ENCODE results near the gene KLHDC7B. TPM values are rescaled to one million over a fixed set of nuclear protein-coding genes. Genes with fewer than 3 reads are reported as not detected.

Gene KLHDC7B
- total and polyA plus RNA-seq, 2 donors (not counting 3 experiments of a cell fraction or from before 2014, with no cell fraction given): not detected

DNA sequence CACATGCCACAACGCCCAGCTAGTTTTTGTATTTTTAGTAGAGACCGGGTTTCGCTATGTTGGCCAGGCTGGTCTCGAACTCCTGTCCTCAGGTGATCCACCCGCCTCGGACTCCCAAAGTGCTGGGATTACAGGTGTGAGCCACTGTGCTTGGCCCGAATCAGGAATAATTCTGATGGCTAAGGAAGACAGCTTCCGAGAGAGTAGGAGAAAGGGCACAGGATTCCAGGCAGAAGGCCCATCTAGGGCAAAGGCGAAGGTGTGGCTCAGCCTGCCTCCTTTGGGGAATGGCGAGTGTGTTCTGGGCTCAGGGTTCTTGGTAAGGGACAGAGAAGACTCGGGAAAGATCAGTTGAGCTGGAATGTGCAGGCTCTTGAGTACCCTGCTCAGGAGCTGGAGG, 18.6 kb downstream of the KLHDC7B start:
- dilution Hi-C loops (cut with MboI; ENCODE audit: extremely low pct_ligation_motif_present, low sequenced_read_pairs) (no loop called here), intact Hi-C loops (cut with micrococcal nuclease) (no loop called here)
- CTCF ChIA-PET: interaction anchor here (0.8 to 2.6 kb wide), 9 partner anchors 11 to 62 kb away, joined by 3 to 15 read pairs (median 5); partner anchors contain the start of gene SCO2
- no peaks in the 10 kb centered on the region for H3K36me3 ChIP-seq (ENCODE audit: control insufficient read depth in 2 of 2, extremely low read depth in 1 of 2, insufficient read depth in 2 of 2, low read length in 2 of 2)
- no peak overlapping the region for H3K27ac ChIP-seq (ENCODE audit: insufficient read depth, low read depth, low read length)
- peaks cover 6 to 11% of the 10 kb centered on the region in 2 experiments for H3K27me3 ChIP-seq (ENCODE audit: control insufficient read depth in 2 of 2, insufficient read depth in 2 of 2, low read length in 2 of 2)
- no peaks in the 10 kb centered on the region for H3K9me1 ChIP-seq (replicated peaks; ENCODE audit: control insufficient read depth, extremely low read depth, insufficient read depth, low read length)
- TF ChIP-seq POLR2AphosphoS5 (IDR thresholded peaks at IDR 0.05; ENCODE audit: insufficient read depth, low read depth, low read length) (no peak), EZH2 (IDR thresholded peaks at IDR 0.05; ENCODE audit: borderline replicate concordance, low read depth, low read length, severe bottlenecking) (no peak), GATA2 (IDR thresholded peaks at IDR 0.05; ENCODE audit: insufficient read depth, insufficient read length, low read depth, low read length) (no peak), MYC (IDR thresholded peaks at IDR 0.05; ENCODE audit: low read depth, low read length) (no peak)
- TF ChIP-seq, protein P1, sequence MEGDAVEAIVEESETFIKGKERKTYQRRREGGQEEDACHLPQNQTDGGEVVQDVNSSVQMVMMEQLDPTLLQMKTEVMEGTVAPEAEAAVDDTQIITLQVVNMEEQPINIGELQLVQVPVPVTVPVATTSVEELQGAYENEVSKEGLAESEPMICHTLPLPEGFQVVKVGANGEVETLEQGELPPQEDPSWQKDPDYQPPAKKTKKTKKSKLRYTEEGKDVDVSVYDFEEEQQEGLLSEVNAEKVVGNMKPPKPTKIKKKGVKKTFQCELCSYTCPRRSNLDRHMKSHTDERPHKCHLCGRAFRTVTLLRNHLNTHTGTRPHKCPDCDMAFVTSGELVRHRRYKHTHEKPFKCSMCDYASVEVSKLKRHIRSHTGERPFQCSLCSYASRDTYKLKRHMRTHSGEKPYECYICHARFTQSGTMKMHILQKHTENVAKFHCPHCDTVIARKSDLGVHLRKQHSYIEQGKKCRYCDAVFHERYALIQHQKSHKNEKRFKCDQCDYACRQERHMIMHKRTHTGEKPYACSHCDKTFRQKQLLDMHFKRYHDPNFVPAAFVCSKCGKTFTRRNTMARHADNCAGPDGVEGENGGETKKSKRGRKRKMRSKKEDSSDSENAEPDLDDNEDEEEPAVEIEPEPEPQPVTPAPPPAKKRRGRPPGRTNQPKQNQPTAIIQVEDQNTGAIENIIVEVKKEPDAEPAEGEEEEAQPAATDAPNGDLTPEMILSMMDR (IDR thresholded peaks at IDR 0.05; ENCODE audit: extremely low read depth in 1 of 2, insufficient read depth in 1 of 2, low read depth in 1 of 2, low read length in 2 of 2): no peak
- no peak overlapping the region for H3K9ac ChIP-seq (replicated peaks; ENCODE audit: extremely low read depth, insufficient read depth, low read length)
- BruUV-seq (replicated peaks): no TSS peak
- H4K20me1 ChIP-seq (replicated peaks; ENCODE audit: control insufficient read depth, extremely low read depth, insufficient read depth, low read length): no peaks in the 10 kb centered on the region
- no peak overlapping the region for H2AFZ ChIP-seq (ENCODE audit: low read depth, low read length)
- H3K4me3 ChIP-seq (replicated peaks in 1 of 3; ENCODE audit: insufficient read depth in 1 of 3, low read depth in 1 of 3, low read length in 3 of 3): no peak overlapping the region
- FAIRE-seq: no peak
- POLR2A ChIA-PET: no interaction called here
- H3K79me2 ChIP-seq (ENCODE audit: control insufficient read depth, insufficient read depth, low read length): no peaks in the 10 kb centered on the region
- H3K4me2 ChIP-seq (ENCODE audit: insufficient read depth, low read length): no peak overlapping the region
- H3K4me1 ChIP-seq (ENCODE audit: control insufficient read depth, extremely low read depth, insufficient read depth, low read length): peaks cover 5% of the 10 kb centered on the region
- no peaks in the 10 kb centered on the region for H3K9me3 ChIP-seq (replicated peaks; ENCODE audit: control insufficient read depth, insufficient read depth, low read length)
- no peak for DNase-seq (ENCODE audit: low read depth, low spot score)

DNA sequence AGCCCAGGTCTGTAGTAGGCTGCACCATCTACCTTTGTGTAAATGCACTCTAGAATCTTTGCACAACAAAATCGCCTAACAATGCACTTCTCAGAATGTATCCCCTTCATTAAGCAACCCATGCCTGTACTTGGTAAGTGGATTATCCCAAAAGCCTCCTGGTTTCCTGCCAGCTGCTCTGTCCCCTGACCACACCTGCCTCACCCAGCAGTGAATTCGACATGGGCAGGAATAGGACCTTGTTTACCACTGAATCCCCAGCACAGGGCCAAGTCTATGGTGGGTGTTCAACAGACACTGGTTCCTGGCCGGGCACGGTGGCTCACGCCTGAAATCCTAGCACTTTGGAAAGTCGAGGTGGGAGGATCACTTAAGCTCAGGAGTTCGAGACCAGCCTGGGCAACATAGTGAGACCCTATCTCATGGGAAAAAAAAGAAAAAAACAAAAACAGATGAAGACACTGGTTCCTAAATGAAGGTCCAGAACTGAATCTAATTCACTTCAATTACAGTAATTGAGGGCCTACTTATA, 22.1 kb downstream of the KLHDC7B start:
- dilution Hi-C loops (cut with MboI; ENCODE audit: extremely low pct_ligation_motif_present, low sequenced_read_pairs): no loop called here
- BruUV-seq (replicated peaks): no TSS peak
- intact Hi-C loops (cut with micrococcal nuclease): no loop called here
- Histone ChIP-seq H3K27me3 (ENCODE audit: control insufficient read depth in 2 of 2, insufficient read depth in 2 of 2, low read length in 2 of 2) (peaks cover 6 to 9% of the 10 kb centered on the region in 2 experiments), H2AFZ (ENCODE audit: low read depth, low read length) (no peak overlapping the region), H3K4me2 (ENCODE audit: insufficient read depth, low read length) (no peak overlapping the region), H3K9ac (replicated peaks; ENCODE audit: extremely low read depth, insufficient read depth, low read length) (no peak overlapping the region), H3K4me1 (ENCODE audit: control insufficient read depth, extremely low read depth, insufficient read depth, low read length) (peaks cover 5% of the 10 kb centered on the region), H4K20me1 (replicated peaks; ENCODE audit: control insufficient read depth, extremely low read depth, insufficient read depth, low read length) (no peaks in the 10 kb centered on the region), H3K27ac (ENCODE audit: insufficient read depth, low read depth, low read length) (no peak overlapping the region), H3K9me1 (replicated peaks; ENCODE audit: control insufficient read depth, extremely low read depth, insufficient read depth, low read length) (no peaks in the 10 kb centered on the region), H3K79me2 (ENCODE audit: control insufficient read depth, insufficient read depth, low read length) (no peaks in the 10 kb centered on the region), H3K4me3 (replicated peaks in 1 of 3; ENCODE audit: insufficient read depth in 1 of 3, low read depth in 1 of 3, low read length in 3 of 3) (no peak overlapping the region), H3K9me3 (replicated peaks; ENCODE audit: control insufficient read depth, insufficient read depth, low read length) (no peaks in the 10 kb centered on the region), H3K36me3 (ENCODE audit: control insufficient read depth in 2 of 2, extremely low read depth in 1 of 2, insufficient read depth in 2 of 2, low read length in 2 of 2) (no peaks in the 10 kb centered on the region)
- TF ChIP-seq MYC (IDR thresholded peaks at IDR 0.05; ENCODE audit: low read depth, low read length): no peak
- TF ChIP-seq GATA2 (IDR thresholded peaks at IDR 0.05; ENCODE audit: insufficient read depth, insufficient read length, low read depth, low read length): no peak
- TF ChIP-seq POLR2AphosphoS5 (IDR thresholded peaks at IDR 0.05; ENCODE audit: insufficient read depth, low read depth, low read length): no peak
- no peak for TF ChIP-seq EZH2 (IDR thresholded peaks at IDR 0.05; ENCODE audit: borderline replicate concordance, low read depth, low read length, severe bottlenecking)
- no peak for TF ChIP-seq POLR2A (IDR thresholded peaks at IDR 0.05; ENCODE audit: low read depth, low read length)
- TF ChIP-seq JUN (IDR thresholded peaks at IDR 0.05; ENCODE audit: borderline replicate concordance, insufficient read depth, insufficient read length, low read depth): no peak
- TF ChIP-seq FOS (IDR thresholded peaks at IDR 0.05; ENCODE audit: borderline replicate concordance, insufficient read depth, low read length): no peak
- TF ChIP-seq, protein P2, sequence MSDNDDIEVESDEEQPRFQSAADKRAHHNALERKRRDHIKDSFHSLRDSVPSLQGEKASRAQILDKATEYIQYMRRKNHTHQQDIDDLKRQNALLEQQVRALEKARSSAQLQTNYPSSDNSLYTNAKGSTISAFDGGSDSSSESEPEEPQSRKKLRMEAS (IDR thresholded peaks at IDR 0.05; ENCODE audit: insufficient read depth, insufficient read length): no peak
- TF ChIP-seq, protein P1 (IDR thresholded peaks at IDR 0.05; ENCODE audit: extremely low read depth in 1 of 2, insufficient read depth in 1 of 2, low read depth in 1 of 2, low read length in 2 of 2): no peak
- POLR2A ChIA-PET: no interaction called here
- CTCF ChIA-PET: no interaction called here
- no peak for FAIRE-seq
- DNase-seq (ENCODE audit: low read depth, low spot score): no peak

All from endothelial cell of umbilical vein (primary cell).